Measurements from ENCODE around the gene RIN3.

RIN3 gene

GRCh38 chr14:92686411-92686899 lies 172.9 kb downstream of the RIN3 start:
- H3K4me3 ChIP-seq (replicated peaks in 1 of 2; ENCODE audit: low read depth in 2 of 2, low read length in 2 of 2), result no peak overlapping the region
- no peak for TF ChIP-seq CTCF (IDR thresholded peaks at IDR 0.05; ENCODE audit: low read depth, low read length)
- DNase-seq (ENCODE audit: low read depth in 2 of 2), result no peak

GRCh38 chr14:92686900-92687427 lies 173.4 kb downstream of the RIN3 start:
- TF ChIP-seq CTCF (IDR thresholded peaks at IDR 0.05; ENCODE audit: low read depth, low read length), result peak; percentile 90
- peak; percentile 69 to 74 for DNase-seq (ENCODE audit: low read depth in 2 of 2)
- H3K4me3 ChIP-seq (replicated peaks in 1 of 2; ENCODE audit: low read depth in 2 of 2, low read length in 2 of 2), result peak overlapping the region in 1 of 2 donors; percentile 45

GRCh38 chr14:92687681-92688433 lies 174.3 kb downstream of the RIN3 start:
- DNase-seq (ENCODE audit: low read depth in 2 of 2), result peak in 1 of 2 donors; percentile 30
- TF ChIP-seq CTCF (IDR thresholded peaks at IDR 0.05; ENCODE audit: low read depth, low read length), result no peak
- peak overlapping the region in 1 of 2 donors; percentile 45 for H3K4me3 ChIP-seq (replicated peaks in 1 of 2; ENCODE audit: low read depth in 2 of 2, low read length in 2 of 2)

- no peak for DNase-seq (ENCODE audit: low read depth in 2 of 2)
- TF ChIP-seq CTCF (IDR thresholded peaks at IDR 0.05; ENCODE audit: low read depth, low read length), result no peak
- no peak overlapping the region for H3K4me3 ChIP-seq (replicated peaks in 1 of 2; ENCODE audit: low read depth in 2 of 2, low read length in 2 of 2)
Observed at GRCh38 chr14:92688434-92689375, 175.1 kb downstream of the RIN3 start.

GRCh38 chr14:92690171-92691011 lies 176.8 kb downstream of the RIN3 start:
- no peak overlapping the region for H3K4me3 ChIP-seq (replicated peaks in 1 of 2; ENCODE audit: low read depth in 2 of 2, low read length in 2 of 2)
- peak; percentile 65 to 72 for DNase-seq (ENCODE audit: low read depth in 2 of 2)

More at GRCh38 chr14:92690171-92691011, 176.8 kb downstream of the RIN3 start:
- peak; percentile 65 for TF ChIP-seq CTCF (IDR thresholded peaks at IDR 0.05; ENCODE audit: low read depth, low read length)

All from cardiac fibroblast (primary cell).